GM19023 (cell line): ENCODE data around the gene CNOT10.
"Not testable (repeated sequence)": the region's sequence is repeated elsewhere in the genome, so short reads cannot be mapped to it uniquely, and the experiment has no call there.

ENCODE experiments used
- ATAC-seq: cut with Tn5 transposase; IDR thresholded peaks from one replicate; pipeline ENCODE4 v1.9.1; 2021; ENCODE audit warnings: mild to moderate bottlenecking, moderate library complexity; ENCODE audit not compliant: unreplicated experiment

The CNOT10 gene

GRCh38 chr3:32684800-32685542 is at the start of gene CNOT10:
Gene CNOT10, plus strand, starts transcription at chr3:32685188. Its CDS starts 273 bp downstream, at chr3:32685461.
- peak; percentile 98 for ATAC-seq

GRCh38 chr3:32640939-32641338 is 44.0 kb upstream of the CNOT10 start:
- ATAC-seq = no peak

GRCh38 chr3:32641356-32641755 is 43.6 kb upstream of the CNOT10 start:
- no peak for ATAC-seq

- ATAC-seq = no peak
These were observed 41.6 kb upstream of the CNOT10 start for GRCh38 chr3:32643354-32643753.

GRCh38 chr3:32643816-32644215 is 41.2 kb upstream of the CNOT10 start:
- no peak for ATAC-seq

- ATAC-seq = no peak
These were observed 40.6 kb upstream of the CNOT10 start for GRCh38 chr3:32644380-32644779.

GRCh38 chr3:32646761-32647160 is 38.2 kb upstream of the CNOT10 start:
- no peak for ATAC-seq

GRCh38 chr3:32652337-32653100 is 32.5 kb upstream of the CNOT10 start:
- ATAC-seq = not testable (repeated sequence)

- no peak for ATAC-seq
These were observed 29.8 kb upstream of the CNOT10 start for GRCh38 chr3:32655167-32655566.

GRCh38 chr3:32660634-32661033 is 24.4 kb upstream of the CNOT10 start:
- no peak for ATAC-seq

- ATAC-seq = no peak
These were observed 22.3 kb upstream of the CNOT10 start for GRCh38 chr3:32662647-32663046.

GRCh38 chr3:32664630-32665075 is 20.3 kb upstream of the CNOT10 start:
- not testable (repeated sequence) for ATAC-seq

GRCh38 chr3:32667072-32667582 is 17.9 kb upstream of the CNOT10 start:
- ATAC-seq = no peak

- not testable (repeated sequence) for ATAC-seq
These were observed 15.8 kb upstream of the CNOT10 start for GRCh38 chr3:32669226-32669625.

GRCh38 chr3:32673730-32674129 is 11.3 kb upstream of the CNOT10 start:
- not testable (repeated sequence) for ATAC-seq

- no peak for ATAC-seq
These were observed 9.8 kb upstream of the CNOT10 start for GRCh38 chr3:32675164-32675563.

GRCh38 chr3:32675650-32676049 is 9.3 kb upstream of the CNOT10 start:
- no peak for ATAC-seq

- no peak for ATAC-seq
These were observed 3.2 kb upstream of the CNOT10 start for GRCh38 chr3:32681811-32682210.

GRCh38 chr3:32684029-32684799 is 774 bp upstream of the CNOT10 start:
- no peak for ATAC-seq

GRCh38 chr3:32685543-32686185 is 676 bp downstream of the CNOT10 start:
- ATAC-seq = peak; percentile 1

- ATAC-seq = no peak
These were observed 1.7 kb downstream of the CNOT10 start for GRCh38 chr3:32686713-32687112.
